ENCODE measurements around the gene NT5DC4. TPM values are rescaled to one million over a fixed set of nuclear protein-coding genes. Genes with fewer than 3 reads are reported as not detected.

The NT5DC4 gene
- polyA plus RNA-seq, 2 of the 4 experiments (the other 2 are of a cell fraction), result not detected

- Histone ChIP-seq H3K9me3 (no peaks in the 10 kb centered on the region), H3K4me3 (no peak overlapping the region), H3K4me2 (peak overlapping the region; percentile 53), H3K27ac (peak overlapping the region; percentile 65 to 94), H3K4me1 (peaks cover 41% of the 10 kb centered on the region)
- CTCF ChIA-PET, result interaction anchor here (1.1 to 16.4 kb wide), 4 partner anchors 38 to 62 kb away, joined by 4 to 116 read pairs (median 6); partner anchors contain the start of gene SLC20A1
- ATAC-seq (no peak), FAIRE-seq (no peak), DNase-seq (ENCODE audit: low read depth in 1 of 2, low spot score in 1 of 2) (peak in 1 of 2 experiments; percentile 44)
- POLR2A ChIA-PET, result no interaction called here
- TF ChIP-seq ELK1 (IDR thresholded peaks at IDR 0.05; ENCODE audit: low read depth, low read length) (no peak), RARB (CRISPR knock-in tag; IDR thresholded peaks at IDR 0.05) (no peak), MAFK (IDR thresholded peaks at IDR 0.05; ENCODE audit: partially characterized antibody) (no peak), BCL3 (IDR thresholded peaks at IDR 0.05) (no peak), ZNF302 (CRISPR knock-in tag; IDR thresholded peaks at IDR 0.05) (no peak), FOSL2 (IDR thresholded peaks at IDR 0.05) (no peak), FOSL2 (CRISPR knock-in tag; IDR thresholded peaks at IDR 0.05) (no peak), ESRRA (IDR thresholded peaks at IDR 0.05; ENCODE audit: borderline replicate concordance, low read length) (no peak), ZC3H11A (IDR thresholded peaks at IDR 0.05) (no peak), JUN (IDR thresholded peaks at IDR 0.05) (no peak), HES2 (IDR thresholded peaks at IDR 0.05) (no peak), RFX5 (IDR thresholded peaks at IDR 0.05) (no peak), SREBF2 (IDR thresholded peaks at IDR 0.05) (no peak), KDM1A (IDR thresholded peaks at IDR 0.05; ENCODE audit: low read depth) (no peak)
- 70% methylated on average over 13 of the region's 14 CpGs for WGBS (ENCODE audit: missing lambda C conversion rate)
Measured at GRCh38 chr2:112688086-112688880, 32.5 kb upstream of the NT5DC4 start.

- H3K9me3 ChIP-seq, result no peaks in the 10 kb centered on the region
- peaks cover 46% of the 10 kb centered on the region for H3K4me1 ChIP-seq
- WGBS (ENCODE audit: missing lambda C conversion rate), result 31% methylated on average over 9 of the region's 9 CpGs
- TF ChIP-seq USF2 (IDR thresholded peaks at IDR 0.05) (peak; percentile 81), CTCF (IDR thresholded peaks at IDR 0.05) (peak; percentile 53; the same call in 2 of the 3 replicates), KDM5A (IDR thresholded peaks at IDR 0.05) (peak; percentile 50; the same call in 1 of the 2 replicates), HOXB5 (CRISPR knock-in tag; IDR thresholded peaks at IDR 0.05) (0 out of 2 replicates have a peak, but pooled peaks have one; percentile 25), MAX (IDR thresholded peaks at IDR 0.05) (peak; percentile 49; the same call in 1 of the 2 replicates), JUN (IDR thresholded peaks at IDR 0.05) (no peak), SMC3 (IDR thresholded peaks at IDR 0.05) (peak; percentile 61), POLR2A (IDR thresholded peaks at IDR 0.05; ENCODE audit: low read length) (no peak), RAD21 (conservative IDR thresholded peaks at IDR 0.05 in 1 of 2, IDR thresholded peaks at IDR 0.05 in 1 of 2) (peak; percentile 61 to 71)
- ATAC-seq (peak; percentile 58 to 68), DNase-seq (ENCODE audit: low read depth in 1 of 2, low spot score in 1 of 2) (peak; percentile 48 to 72), FAIRE-seq (no peak)
- POLR2A ChIA-PET, result interaction anchor here (0.9 to 1.1 kb wide), 2 partner anchors 45 to 64 kb away, joined by 3 read pairs; partner anchors contain the start of gene SLC20A1
- H3K4me3 ChIP-seq, result no peak overlapping the region
- H3K27ac ChIP-seq, result peak overlapping the region; percentile 93 to 94
- H3K4me2 ChIP-seq, result peak overlapping the region; percentile 67
- CTCF ChIA-PET, result interaction anchor here (0.6 to 16.4 kb wide), 19 partner anchors 9 to 482 kb away, joined by 3 to 116 read pairs (median 6); no protein-coding TSS in a partner anchor
Measured at GRCh38 chr2:112690853-112691401, 29.9 kb upstream of the NT5DC4 start.
